GM13976 (cell line): Measurements from ENCODE around the gene CAMKK2.

Source experiments
- DNase-seq: peaks from one replicate; pipeline ENCODE4 v3.0.0; 2012; ENCODE audit warnings: low spot score
- in situ Hi-C: fragments of 300-500 bp; cut with MboI; formaldehyde crosslinking; loops from one replicate; pipeline ENCODE4 v1.12.0; 2022; ENCODE audit warnings: low sequenced_read_pairs, mixed read lengths, inconsistent platforms; ENCODE audit not compliant: unreplicated experiment
- TF ChIP-seq, protein P1 (sequence below): IDR thresholded peaks from 2 replicates; pipeline ENCODE4 v1.5.1; 2012; ENCODE audit warnings: borderline replicate concordance, mild to moderate bottlenecking; ENCODE audit not compliant: insufficient read depth; ENCODE audit errors: extremely low read depth, missing control alignments, control extremely low read depth

Gene CAMKK2

DNA sequence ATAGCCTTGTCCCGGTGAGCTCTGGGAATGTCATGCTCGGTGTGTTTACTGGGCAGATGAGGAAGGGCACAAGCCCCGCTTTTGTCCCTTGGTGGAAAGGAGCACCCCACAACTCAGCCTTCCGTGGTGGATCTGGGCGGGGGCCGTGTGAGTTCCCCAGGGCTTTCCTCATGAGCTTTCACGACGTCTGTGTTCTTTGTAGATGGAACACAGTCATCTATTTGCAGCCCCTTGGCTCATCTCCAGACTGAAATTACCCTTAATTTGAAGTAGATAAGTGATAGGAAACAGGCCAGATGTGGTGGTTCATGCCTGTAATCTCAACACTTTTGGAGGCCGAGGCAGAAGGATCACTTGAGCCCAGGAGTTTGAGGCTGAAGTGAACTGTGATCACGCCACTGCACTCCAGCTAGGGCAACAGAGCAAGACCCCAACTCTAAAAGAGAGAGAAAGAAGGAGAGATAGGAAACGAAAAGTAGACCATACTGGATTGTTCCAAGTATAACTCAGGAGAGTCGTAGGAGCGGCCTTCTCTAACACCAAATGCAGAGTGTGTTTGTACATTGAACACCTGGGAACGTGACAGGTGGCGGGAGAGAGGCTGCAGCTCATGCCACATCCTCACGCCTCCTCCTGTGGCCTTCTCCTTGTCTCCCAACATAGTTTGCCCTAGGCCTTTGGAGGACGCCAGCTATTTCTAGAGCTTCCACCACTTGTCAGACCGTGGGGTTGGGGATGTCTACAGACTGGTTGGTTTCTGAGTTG, 77.7 kb downstream of the CAMKK2 start:
- TF ChIP-seq, protein P1, sequence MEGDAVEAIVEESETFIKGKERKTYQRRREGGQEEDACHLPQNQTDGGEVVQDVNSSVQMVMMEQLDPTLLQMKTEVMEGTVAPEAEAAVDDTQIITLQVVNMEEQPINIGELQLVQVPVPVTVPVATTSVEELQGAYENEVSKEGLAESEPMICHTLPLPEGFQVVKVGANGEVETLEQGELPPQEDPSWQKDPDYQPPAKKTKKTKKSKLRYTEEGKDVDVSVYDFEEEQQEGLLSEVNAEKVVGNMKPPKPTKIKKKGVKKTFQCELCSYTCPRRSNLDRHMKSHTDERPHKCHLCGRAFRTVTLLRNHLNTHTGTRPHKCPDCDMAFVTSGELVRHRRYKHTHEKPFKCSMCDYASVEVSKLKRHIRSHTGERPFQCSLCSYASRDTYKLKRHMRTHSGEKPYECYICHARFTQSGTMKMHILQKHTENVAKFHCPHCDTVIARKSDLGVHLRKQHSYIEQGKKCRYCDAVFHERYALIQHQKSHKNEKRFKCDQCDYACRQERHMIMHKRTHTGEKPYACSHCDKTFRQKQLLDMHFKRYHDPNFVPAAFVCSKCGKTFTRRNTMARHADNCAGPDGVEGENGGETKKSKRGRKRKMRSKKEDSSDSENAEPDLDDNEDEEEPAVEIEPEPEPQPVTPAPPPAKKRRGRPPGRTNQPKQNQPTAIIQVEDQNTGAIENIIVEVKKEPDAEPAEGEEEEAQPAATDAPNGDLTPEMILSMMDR = no peak
- no peak for DNase-seq
- in situ Hi-C loops = no loop called here

DNA sequence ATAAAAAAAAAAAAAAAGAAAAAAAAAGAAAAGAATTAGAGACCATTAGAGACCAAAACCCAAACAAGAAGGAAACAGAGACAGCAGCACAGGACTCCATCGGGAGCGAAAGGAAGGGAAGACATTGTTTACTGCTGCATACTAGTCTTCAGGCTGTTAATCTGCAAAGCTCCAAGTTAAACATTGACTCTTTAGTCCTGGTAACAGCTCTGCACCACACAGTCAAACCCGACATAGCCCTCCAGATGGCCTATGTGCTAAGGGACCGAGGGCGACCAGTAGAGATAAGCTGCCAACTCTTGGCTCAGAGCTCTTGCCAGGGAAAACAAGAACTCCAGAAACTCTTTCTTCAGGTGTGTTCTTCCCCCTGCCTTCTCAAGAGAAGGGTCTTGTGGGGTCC, 78.7 kb downstream of the CAMKK2 start:
- in situ Hi-C loops = no loop called here
- TF ChIP-seq, protein P1 = no peak
- DNase-seq = no peak

DNA sequence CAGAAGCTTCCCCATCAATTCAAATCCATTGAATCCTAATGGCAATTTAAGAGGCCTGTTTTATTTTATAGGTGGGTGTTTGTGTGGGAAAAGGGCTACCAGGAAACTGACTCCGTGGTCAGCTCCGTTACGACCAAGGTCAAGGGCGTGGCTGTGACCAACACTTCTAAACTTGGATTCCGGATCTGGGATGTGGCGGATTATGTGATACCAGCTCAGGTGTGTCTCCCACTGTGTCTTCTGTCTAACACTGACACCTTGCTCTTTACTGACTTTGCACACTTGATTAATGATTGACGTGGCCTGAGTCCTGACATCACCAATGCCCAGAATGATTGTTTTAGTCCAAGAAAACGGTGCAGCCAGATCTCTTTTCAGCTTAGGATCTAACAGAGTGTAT, 79.4 kb downstream of the CAMKK2 start:
- in situ Hi-C loops = no loop called here
- TF ChIP-seq, protein P1 = no peak

DNA sequence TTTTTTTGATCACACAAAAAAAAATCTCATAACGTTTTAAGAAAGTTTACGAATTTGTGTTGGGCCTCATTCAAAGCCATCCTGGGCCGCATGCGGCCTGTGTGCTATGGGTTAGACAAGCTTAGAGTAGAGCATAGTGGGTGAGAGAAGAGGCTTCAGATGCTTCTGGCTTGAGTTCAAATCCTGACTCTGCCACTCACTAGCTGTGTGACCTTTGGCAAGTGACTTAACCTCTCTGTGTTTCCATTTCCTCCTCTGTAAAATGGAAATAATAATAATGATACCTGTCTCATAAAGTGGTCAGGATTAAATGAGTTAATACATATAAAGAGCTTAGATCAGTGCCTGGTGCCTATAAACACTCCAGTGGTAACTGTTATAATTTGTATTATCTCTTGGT, 80.4 kb downstream of the CAMKK2 start:
- in situ Hi-C loops = no loop called here
- no peak for DNase-seq
- TF ChIP-seq, protein P1 = no peak

More for the DNA sequence above, 79.4 kb downstream of the CAMKK2 start:
- DNase-seq = no peak

GRCh38 chr12:121214855-121215745, 81.4 kb downstream of the CAMKK2 start:
- DNase-seq = no peak
- in situ Hi-C loops = no loop called here
- TF ChIP-seq, protein P1 = no peak

GRCh38 chr12:121214166-121214777, 82.2 kb downstream of the CAMKK2 start:
- no peak for DNase-seq
- TF ChIP-seq, protein P1 = no peak
- in situ Hi-C loops = no loop called here
